GM18502 (cell line): Measurements from ENCODE around the gene DCLK2.

ENCODE experiments used
- ATAC-seq: cut with Tn5 transposase; IDR thresholded peaks from one replicate; pipeline ENCODE4 v1.9.1; 2021; ENCODE audit warnings: mild to moderate bottlenecking; ENCODE audit not compliant: unreplicated experiment, poor library complexity

The DCLK2 gene

GRCh38 chr4:150068300-150068960, 9.8 kb upstream of the DCLK2 start:
- no peak for ATAC-seq

GRCh38 chr4:150069353-150069752, 8.9 kb upstream of the DCLK2 start:
- ATAC-seq: no peak

DNA sequence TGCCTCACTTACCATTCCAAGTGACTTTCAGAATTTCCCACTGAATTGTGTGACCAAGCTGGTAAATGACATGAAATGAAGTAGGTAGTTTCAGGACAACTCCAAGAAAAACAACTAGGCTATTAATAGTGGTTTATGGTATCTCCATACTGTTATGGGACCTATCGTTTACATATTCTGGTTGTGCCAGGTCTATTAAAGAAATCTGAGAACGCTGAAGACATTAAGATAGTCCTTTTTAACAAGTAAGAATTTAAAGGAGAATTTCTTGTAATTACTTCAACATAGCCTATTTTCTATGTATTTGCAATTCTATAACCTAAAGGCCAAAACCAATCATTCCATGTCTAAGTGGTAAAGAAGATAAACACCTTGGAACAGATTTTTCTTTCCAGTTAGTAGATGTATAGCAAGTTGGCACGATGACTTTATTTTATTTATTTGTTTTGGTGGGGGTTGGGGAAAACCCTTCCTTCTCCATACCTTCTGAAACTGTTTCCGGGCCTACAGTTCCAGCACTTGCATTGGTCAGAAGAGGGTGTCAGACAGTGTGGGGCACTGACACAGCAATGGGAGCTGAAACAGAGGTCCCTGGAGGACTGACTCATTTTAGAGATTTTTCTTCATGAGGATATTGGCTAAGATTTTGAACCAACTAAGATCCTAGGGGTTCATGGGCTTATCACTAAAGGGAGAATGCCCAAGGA, 7.6 kb upstream of the DCLK2 start:
- no peak for ATAC-seq

DNA sequence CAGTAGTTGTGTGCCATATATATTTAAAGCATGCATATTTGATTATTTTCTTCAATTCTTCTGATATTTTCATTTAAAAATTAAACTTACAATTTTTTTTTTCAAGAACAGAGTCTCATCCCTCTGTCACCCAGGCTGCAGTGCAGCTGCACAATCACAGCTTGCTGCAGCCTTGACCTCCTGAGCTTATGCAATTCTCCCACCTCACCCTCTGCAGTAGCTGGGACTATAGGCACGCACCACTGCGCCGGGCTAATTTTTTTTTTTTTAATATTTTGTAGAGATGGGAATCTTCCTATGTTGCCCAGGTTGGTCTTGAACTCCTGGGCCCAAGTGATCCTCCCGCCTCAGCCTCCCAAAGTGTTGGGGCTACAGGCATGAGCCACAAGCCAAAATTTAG, 5.8 kb upstream of the DCLK2 start:
- no peak for ATAC-seq

- no peak for ATAC-seq
These were observed 5.1 kb upstream of the DCLK2 start for GRCh38 chr4:150072906-150073714.

DNA sequence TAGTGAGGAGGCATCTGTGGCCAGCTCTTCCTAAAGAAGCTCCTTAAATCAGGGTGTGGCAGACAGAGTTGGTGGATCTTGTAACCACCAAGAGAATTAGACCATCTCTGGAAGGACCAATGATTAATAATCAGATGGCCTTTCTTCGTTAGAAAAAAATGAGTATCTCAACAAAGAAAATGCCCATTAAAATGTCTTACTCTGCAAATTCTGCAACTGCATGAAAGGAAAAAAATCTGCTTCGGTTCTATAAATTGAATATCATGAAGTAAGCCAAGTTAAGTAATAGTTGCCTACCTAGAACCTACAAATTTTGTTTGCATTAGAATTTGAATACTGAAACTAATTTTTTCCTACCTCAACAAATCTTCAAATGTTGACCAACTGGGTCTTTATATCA, 4.2 kb upstream of the DCLK2 start:
- no peak for ATAC-seq

GRCh38 chr4:150078579-150079080, 385 bp downstream of the DCLK2 start:
- no peak for ATAC-seq

DNA sequence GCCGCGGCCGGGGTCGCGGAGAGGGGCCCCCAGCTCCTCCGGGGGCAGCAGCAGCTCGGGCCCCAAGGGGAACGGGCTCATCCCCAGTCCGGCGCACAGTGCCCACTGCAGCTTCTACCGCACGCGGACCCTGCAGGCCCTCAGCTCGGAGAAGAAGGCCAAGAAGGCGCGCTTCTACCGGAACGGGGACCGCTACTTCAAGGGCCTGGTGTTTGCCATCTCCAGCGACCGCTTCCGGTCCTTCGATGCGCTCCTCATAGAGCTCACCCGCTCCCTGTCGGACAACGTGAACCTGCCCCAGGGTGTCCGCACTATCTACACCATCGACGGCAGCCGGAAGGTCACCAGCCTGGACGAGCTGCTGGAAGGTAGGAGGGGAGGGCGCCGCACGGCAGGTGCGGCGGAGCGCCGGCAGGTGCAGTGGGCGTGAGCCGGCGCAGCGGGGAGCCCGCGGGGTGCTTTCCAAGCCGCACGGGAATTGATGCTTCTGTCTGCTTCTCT, 886 bp downstream of the DCLK2 start:
- ATAC-seq: peak; percentile 32

GRCh38 chr4:150080337-150080736, 2.1 kb downstream of the DCLK2 start:
- ATAC-seq: no peak

- no peak for ATAC-seq
These were observed 2.6 kb downstream of the DCLK2 start for GRCh38 chr4:150080875-150081274.

- ATAC-seq: peak; percentile 91
These were observed 4.0 kb downstream of the DCLK2 start for GRCh38 chr4:150082241-150082640.

- ATAC-seq: no peak
These were observed 8.8 kb downstream of the DCLK2 start for GRCh38 chr4:150087006-150087405.

DNA sequence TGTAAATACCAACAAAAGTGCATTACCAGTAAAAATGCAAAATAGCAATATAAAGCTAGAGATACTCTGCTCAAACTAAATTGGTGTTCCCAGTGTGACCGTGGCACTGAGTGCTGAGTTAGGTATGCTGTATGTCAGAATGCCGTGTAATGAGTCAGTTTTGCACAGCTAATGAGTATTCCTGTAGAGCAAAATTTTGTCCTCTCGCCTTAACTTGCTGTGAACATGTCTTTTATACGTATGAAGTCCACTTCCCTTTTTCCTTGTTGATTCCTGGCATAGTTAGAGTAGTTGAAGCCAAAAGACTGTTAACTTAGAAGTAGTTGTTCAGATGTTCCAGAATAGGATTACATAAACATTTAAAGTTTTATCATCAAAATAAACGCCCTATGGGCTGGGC, 11.5 kb downstream of the DCLK2 start:
- no peak for ATAC-seq

DNA sequence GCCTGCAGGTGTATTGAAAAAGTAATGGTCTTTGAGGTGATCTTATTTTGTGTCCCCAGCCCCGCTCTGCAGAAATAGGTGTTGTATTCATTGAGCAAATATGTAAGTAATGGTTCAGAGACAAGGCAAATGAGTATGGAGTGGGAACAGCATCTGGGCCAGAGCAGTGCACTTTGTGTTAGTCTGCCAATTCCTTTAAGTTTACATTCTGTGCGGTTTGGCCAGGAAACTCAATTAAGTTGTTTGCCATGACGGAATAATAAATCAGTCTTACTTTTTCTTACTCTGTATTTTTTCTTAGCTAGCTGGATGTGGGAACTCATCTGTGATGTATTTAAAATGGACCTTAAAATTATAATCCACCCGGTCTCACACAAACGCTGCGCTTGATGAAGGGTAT, 12.6 kb downstream of the DCLK2 start:
- ATAC-seq: no peak

DNA sequence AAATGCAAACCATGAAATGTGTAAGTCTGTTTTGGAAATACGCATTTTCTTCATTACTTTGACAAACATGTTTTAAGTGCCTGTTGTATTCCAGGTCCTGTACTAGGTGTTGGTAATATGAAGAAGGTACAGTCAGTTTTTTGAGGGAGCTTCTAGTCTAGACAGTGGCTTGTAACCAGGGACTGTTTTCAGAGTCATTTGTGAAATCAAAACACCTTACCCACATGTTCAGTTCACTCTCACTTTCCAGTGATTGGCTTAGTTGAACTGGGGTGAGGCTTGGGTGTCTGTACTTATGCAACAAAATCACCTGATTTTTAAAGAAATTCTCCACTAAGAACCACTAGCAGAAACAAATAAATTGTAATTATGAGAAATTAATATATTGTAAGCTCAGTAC, 16.4 kb downstream of the DCLK2 start:
- ATAC-seq: peak; percentile 61

- no peak for ATAC-seq
These were observed 18.4 kb downstream of the DCLK2 start for GRCh38 chr4:150096625-150097024.

DNA sequence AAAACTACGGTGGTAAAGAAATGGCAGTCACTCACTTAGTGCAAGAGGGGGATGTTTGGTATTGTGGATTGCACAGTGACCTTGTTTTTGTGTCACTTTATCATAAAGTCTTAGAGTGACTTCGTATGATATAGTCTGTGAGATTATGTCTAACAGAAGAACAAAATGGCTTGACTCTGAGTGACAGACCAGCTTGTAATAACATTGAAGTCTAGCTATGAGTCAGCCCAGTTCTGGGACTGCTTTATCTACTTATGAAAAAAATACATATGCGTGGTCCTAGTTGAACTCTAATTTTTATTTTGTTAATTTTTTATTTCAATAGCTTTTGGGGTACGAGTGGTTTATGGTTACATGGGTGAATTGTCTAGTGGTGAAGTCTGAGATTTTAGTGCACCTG, 20.0 kb downstream of the DCLK2 start:
- peak; percentile 57 for ATAC-seq

- ATAC-seq: no peak
These were observed 26.3 kb downstream of the DCLK2 start for GRCh38 chr4:150104404-150105027.

GRCh38 chr4:150106886-150107285, 28.6 kb downstream of the DCLK2 start:
- ATAC-seq: no peak

DNA sequence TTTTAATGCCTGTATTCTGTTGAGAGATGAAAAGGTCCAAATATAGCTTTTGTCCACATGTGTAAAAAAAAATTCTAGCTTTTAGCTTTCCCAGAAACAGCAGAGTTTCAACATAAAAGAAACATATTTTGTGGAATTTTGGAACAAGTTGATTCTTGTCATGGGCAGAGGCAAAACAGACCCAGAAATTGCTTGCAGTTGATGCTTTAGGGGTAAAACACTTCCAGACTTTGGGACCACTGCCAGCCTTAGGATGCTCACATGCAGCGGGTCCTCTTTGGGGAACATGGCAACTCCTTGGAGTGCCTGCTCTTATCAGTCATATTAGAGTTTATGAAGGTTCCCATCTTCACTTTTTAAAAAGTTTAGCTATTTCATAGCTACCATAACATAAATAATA, 30.4 kb downstream of the DCLK2 start:
- no peak for ATAC-seq
